Smooth muscle cell (in vitro differentiated cells): ENCODE results near the gene RAB3A. TPM values are rescaled to one million over a fixed set of nuclear protein-coding genes. Genes with fewer than 3 reads are reported as not detected.
"Not testable (repeated sequence)": the region's sequence is repeated elsewhere in the genome, so short reads cannot be mapped to it uniquely, and the experiment has no call there.

Experiments
- DNase-seq: peaks from one replicate; lab custom pipeline; 2025; ENCODE audit not compliant: unreplicated experiment; lab: John Stamatoyannopoulos, UW
- H2AFZ ChIP-seq: fragments of 200-600 bp; sonication (generic); 2 replicates; pipeline ENCODE4 v1.6.0; 2016; ENCODE audit warnings: antibody characterized with exemption, low read depth, mild to moderate bottlenecking
- H3F3A ChIP-seq: fragments of 200-600 bp; sonication (generic); 2 replicates; pipeline ENCODE4 v1.6.0; 2017; ENCODE audit warnings: antibody characterized with exemption, low read depth
- H3K27ac ChIP-seq: fragments of 200-600 bp; sonication (generic); 2 replicates; pipeline ENCODE4 v1.5.1; 2016; ENCODE audit warnings: low read depth, mild to moderate bottlenecking
- H3K27me3 ChIP-seq: fragments of 200-600 bp; sonication (generic); 2 replicates; pipeline ENCODE4 v1.6.1; 2016; ENCODE audit warnings: low read depth, mild to moderate bottlenecking
- H3K36me3 ChIP-seq: fragments of 200-600 bp; sonication (generic); 2 replicates; pipeline ENCODE4 v1.5.1; 2016; ENCODE audit warnings: low read depth
- H3K4me1 ChIP-seq: fragments of 200-600 bp; sonication (generic); 2 replicates; pipeline ENCODE4 v1.5.1; 2016; ENCODE audit warnings: low read depth
- H3K4me2 ChIP-seq: fragments of 200-600 bp; sonication (generic); 2 replicates; pipeline ENCODE4 v1.6.0; 2016; ENCODE audit warnings: mild to moderate bottlenecking
- H3K4me3 ChIP-seq: fragments of 200-600 bp; sonication (generic); 2 replicates; pipeline ENCODE4 v1.5.1; 2016; ENCODE audit warnings: mild to moderate bottlenecking
- H3K79me2 ChIP-seq: fragments of 200-600 bp; sonication (generic); 2 replicates; pipeline ENCODE4 v1.6.0; 2016; ENCODE audit warnings: low read depth, mild to moderate bottlenecking
- H3K9ac ChIP-seq: fragments of 200-600 bp; sonication (generic); 2 replicates; pipeline ENCODE4 v1.6.0; 2016; ENCODE audit warnings: low read depth
- H3K9me3 ChIP-seq: fragments of 200-600 bp; sonication (generic); replicated peaks from 2 replicates; pipeline ENCODE4 v1.5.1; 2016; ENCODE audit warnings: low read depth
- H4K20me1 ChIP-seq: fragments of 200-600 bp; sonication (generic); 2 replicates; pipeline ENCODE4 v1.6.0; 2016; ENCODE audit warnings: low read depth
- WGBS: methylation state at CpG from one replicate; pipeline ENCODE4 v1.1.7; 2016; ENCODE audit warnings: low lambda C conversion rate; 5-methylcytosine and 5-hydroxymethylcytosine counted together
- polyA plus RNA-seq: library from polyadenylated mRNA; unstranded; fragments of >200 nt; fragmentation: Nextera tagmentation; extraction: Ambion mirVana; gene quantifications from 2 replicates; pipeline ENCODE4 v1.2.1, GENCODE V29; 2016
- total RNA-seq: library from RNA; depleted of rRNA; stranded (reverse); fragments of >200 nt; gene quantifications from 2 replicates; pipeline ENCODE4 v1.2.3, GENCODE V29; 2014
- TF ChIP-seq, protein P1 (sequence below): fragments of 200-600 bp; sonication (generic); IDR thresholded peaks from 2 replicates; pipeline ENCODE4 v1.5.1; 2017; ENCODE audit warnings: borderline replicate concordance, mild to moderate bottlenecking, antibody characterized with exemption; ENCODE audit not compliant: insufficient read depth, poor library complexity, severe bottlenecking

RAB3A gene
- total and polyA plus RNA-seq, 2 experiments from 2014 or later: 3.7 to 4.9 TPM

DNA sequence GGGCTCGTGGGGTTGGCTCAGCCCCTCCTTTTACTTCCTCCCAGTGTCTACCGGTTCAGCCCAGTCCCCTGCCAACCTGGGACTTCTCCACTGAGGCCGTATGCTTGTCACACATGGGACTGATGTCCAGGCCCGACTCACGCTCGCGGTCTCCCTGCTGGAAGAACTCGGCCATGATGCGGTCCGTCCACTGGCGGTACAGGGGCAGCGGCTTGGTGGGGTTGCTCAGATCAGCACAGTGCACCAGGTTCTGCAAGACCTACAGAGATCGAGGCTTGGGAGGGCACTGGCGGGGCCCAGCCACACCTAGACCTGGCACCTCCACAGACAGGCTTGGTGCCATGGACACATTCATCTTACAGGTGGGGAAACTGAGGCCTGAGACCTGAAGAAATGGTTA lies 7.8 kb upstream of the RAB3A start:
- no peaks in the 10 kb centered on the region for H3K27me3 ChIP-seq
- H4K20me1 ChIP-seq: no peaks in the 10 kb centered on the region
- no peak overlapping the region for H3K9ac ChIP-seq
- H3F3A ChIP-seq: no peaks in the 10 kb centered on the region
- H3K79me2 ChIP-seq: no peaks in the 10 kb centered on the region
- no peak overlapping the region for H3K4me3 ChIP-seq
- H3K27ac ChIP-seq: no peak overlapping the region
- H3K9me3 ChIP-seq: no peaks in the 10 kb centered on the region
- H3K4me1 ChIP-seq: no peaks in the 10 kb centered on the region
- WGBS: 90% methylated on average over 14 of the region's 14 CpGs
- TF ChIP-seq, protein P1, sequence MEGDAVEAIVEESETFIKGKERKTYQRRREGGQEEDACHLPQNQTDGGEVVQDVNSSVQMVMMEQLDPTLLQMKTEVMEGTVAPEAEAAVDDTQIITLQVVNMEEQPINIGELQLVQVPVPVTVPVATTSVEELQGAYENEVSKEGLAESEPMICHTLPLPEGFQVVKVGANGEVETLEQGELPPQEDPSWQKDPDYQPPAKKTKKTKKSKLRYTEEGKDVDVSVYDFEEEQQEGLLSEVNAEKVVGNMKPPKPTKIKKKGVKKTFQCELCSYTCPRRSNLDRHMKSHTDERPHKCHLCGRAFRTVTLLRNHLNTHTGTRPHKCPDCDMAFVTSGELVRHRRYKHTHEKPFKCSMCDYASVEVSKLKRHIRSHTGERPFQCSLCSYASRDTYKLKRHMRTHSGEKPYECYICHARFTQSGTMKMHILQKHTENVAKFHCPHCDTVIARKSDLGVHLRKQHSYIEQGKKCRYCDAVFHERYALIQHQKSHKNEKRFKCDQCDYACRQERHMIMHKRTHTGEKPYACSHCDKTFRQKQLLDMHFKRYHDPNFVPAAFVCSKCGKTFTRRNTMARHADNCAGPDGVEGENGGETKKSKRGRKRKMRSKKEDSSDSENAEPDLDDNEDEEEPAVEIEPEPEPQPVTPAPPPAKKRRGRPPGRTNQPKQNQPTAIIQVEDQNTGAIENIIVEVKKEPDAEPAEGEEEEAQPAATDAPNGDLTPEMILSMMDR: no peak
- H3K36me3 ChIP-seq: no peaks in the 10 kb centered on the region
- DNase-seq: no peak
- no peak overlapping the region for H3K4me2 ChIP-seq
- no peak overlapping the region for H2AFZ ChIP-seq

DNA sequence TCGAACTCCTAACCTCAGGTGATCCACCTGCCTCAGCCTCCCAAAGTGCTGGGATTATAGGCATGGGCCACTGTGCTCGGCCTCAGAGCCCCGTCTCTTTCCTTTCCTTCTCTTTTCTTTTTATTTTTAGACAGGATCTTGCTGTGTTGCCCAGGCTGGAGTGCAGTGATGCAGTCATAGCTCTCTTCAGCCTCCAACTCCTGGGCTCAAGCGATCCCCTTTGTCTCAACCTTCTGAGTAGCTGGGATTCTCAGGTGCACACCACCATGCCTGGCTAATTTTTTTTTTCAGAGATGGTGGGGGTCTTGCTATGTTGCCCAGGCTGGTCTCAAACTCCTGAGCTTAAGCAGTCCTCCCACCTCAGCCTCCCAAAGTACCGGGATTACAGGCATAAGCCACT lies 6.1 kb upstream of the RAB3A start:
- H3K27me3 ChIP-seq, H3K36me3 ChIP-seq, H3K9ac ChIP-seq, H4K20me1 ChIP-seq, H3F3A ChIP-seq, DNase-seq, H2AFZ ChIP-seq, H3K27ac ChIP-seq, H3K4me2 ChIP-seq, H3K79me2 ChIP-seq, H3K4me3 ChIP-seq, H3K9me3 ChIP-seq: not testable (repeated sequence)
- peaks cover 11% of the 10 kb centered on the region for H3K4me1 ChIP-seq
- WGBS: 95% methylated on average over 5 of the region's 5 CpGs

DNA sequence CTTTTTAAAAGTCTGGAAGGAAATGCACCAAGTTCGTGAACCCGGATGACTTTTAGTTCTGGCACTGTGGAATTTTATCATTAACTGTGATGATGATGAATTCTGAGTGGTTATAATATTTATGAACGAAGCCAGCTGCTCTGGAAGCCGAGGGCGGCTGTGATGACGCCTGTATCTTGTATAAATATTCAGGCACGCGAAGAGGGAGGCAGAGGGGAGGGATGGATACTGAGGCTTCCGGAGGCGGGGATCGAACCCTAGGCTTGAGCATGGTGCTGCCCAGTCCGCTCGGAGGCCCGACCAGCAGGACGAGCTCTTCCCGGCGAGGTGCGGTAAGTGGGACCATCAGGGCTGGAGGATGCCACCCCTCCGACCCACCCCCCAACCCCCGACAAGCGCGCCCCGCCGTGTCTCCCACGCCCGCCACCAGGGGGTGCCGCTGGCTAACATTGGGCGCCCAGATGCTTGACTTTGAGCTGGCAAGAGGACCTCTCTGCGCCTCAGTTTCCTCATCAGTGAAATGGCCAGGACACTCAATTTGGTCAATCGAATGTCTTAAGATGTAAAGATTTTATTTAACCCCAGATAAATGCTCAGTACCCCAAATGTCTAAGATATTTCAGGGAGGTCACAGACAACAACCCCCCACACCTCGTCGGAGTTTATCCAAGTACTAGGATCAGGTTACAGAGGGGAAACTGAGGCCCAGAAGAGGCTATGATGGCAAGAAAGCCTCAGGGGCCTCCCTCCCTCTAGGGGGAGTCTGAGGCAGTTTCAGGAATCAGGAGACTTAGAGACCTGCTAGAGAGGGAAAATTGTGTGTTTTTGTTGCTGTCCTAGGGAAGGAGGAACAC lies 4.5 kb upstream of the RAB3A start:
- peaks cover 12% of the 10 kb centered on the region for H3K4me1 ChIP-seq
- H3K9me3 ChIP-seq: no peaks in the 10 kb centered on the region
- TF ChIP-seq, protein P1: peak; percentile 52

DNA sequence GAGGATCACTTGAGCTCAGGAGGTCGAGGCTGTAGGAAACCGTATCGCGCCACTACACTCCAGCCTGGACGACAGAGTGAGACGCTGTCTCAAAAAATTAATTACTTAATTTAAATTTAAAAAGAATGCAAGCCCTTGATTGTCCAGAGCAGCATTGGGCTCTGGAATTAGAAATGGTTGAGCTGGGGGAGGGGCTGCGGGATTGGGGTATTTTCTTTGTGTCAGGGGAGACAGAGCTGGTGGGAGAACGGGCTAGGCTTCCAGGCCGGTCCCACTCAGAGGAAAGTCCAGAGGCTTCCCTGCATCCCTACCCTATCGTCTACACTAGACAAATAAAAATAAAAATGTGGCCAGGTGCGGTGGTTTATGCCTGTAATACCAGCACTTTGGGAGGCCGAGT lies 2.2 kb upstream of the RAB3A start:
- peak overlapping the region; percentile 97 for H3K27ac ChIP-seq
- H3K27me3 ChIP-seq: no peaks in the 10 kb centered on the region
- TF ChIP-seq, protein P1: no peak
- peaks cover 18% of the 10 kb centered on the region for H3K4me1 ChIP-seq
- H2AFZ ChIP-seq: no peak overlapping the region
- H3K9me3 ChIP-seq: no peaks in the 10 kb centered on the region
- peak overlapping the region; percentile 72 for H3K4me3 ChIP-seq
- H3K79me2 ChIP-seq: no peaks in the 10 kb centered on the region
- peaks cover 7% of the 10 kb centered on the region for H3F3A ChIP-seq
- peak overlapping the region; percentile 91 for H3K4me2 ChIP-seq
- H3K9ac ChIP-seq: peak overlapping the region; percentile 93
- H3K36me3 ChIP-seq: no peaks in the 10 kb centered on the region
- WGBS: 84% methylated on average over 12 of the region's 12 CpGs
- no peak for DNase-seq
- H4K20me1 ChIP-seq: peaks cover 18% of the 10 kb centered on the region

More for the DNA sequence above, 4.5 kb upstream of the RAB3A start:
- no peak overlapping the region for H3K27ac ChIP-seq
- no peaks in the 10 kb centered on the region for H3K27me3 ChIP-seq
- no peak overlapping the region for H3K4me2 ChIP-seq
- 36% methylated on average over 32 of the region's 32 CpGs for WGBS
- no peak overlapping the region for H2AFZ ChIP-seq
- no peak overlapping the region for H3K9ac ChIP-seq
- H3F3A ChIP-seq: peaks cover 7% of the 10 kb centered on the region
- H4K20me1 ChIP-seq: peaks cover 1% of the 10 kb centered on the region
- no peaks in the 10 kb centered on the region for H3K79me2 ChIP-seq
- H3K4me3 ChIP-seq: no peak overlapping the region
- no peaks in the 10 kb centered on the region for H3K36me3 ChIP-seq
- DNase-seq: no peak
